Measurements from ENCODE around the gene CXADR. TPM values are rescaled to one million over a fixed set of nuclear protein-coding genes. Genes with fewer than 3 reads are reported as not detected.
A peak's percentile ranks its signal among the peaks of the same experiment; 100 is the strongest.

Gene CXADR
- total RNA-seq, 1 experiment from 2014 or later, result 152 TPM

DNA sequence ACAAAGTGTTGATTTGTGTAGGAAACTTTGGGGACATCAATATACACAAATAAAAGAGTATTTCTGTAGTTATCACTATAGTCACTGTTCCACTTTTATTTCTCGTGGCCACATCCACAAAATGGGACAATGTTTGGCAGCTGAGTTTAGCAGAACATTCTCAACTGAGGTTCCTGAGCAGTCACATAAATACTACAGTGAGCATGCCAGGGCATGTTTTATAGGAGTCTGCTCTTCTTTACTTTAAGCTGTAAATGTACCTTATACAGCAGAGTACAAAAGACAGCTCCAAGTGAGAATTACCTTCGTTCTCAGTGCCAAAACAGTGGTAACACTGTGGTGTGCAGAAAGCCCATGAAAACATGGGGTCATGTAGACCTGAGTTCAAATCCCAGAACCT, 94.8 kb downstream of the CXADR start:
- H2BK120ac ChIP-seq (ENCODE audit: low read depth, low read length, poor library complexity, severe bottlenecking), result no peak overlapping the region
- no peak overlapping the region for H3T11ph ChIP-seq (ENCODE audit: low read length)
- no peak for TF ChIP-seq CTCF (conservative IDR thresholded peaks at IDR 0.05)
- H3K4me1 ChIP-seq (ENCODE audit: insufficient read depth, low read length), result no peaks in the 10 kb centered on the region
- peaks cover 13 to 25% of the 10 kb centered on the region in 2 experiments for H3K4me1 Mint-ChIP-seq
- H4K8ac ChIP-seq (replicated peaks; ENCODE audit: insufficient read length, low read depth, low read length), result no peak overlapping the region
- peaks cover 21 to 58% (median 57%) of the 10 kb centered on the region in 3 experiments; a peak in 6 of 7 replicates for H3K36me3 Mint-ChIP-seq (ENCODE audit: insufficient read depth in 1 of 3, low read depth in 3 of 3)
- no peaks in the 10 kb centered on the region for H3K9me3 ChIP-seq (ENCODE audit: control insufficient read depth, low read depth, low read length)
- H3K27ac ChIP-seq (ENCODE audit: insufficient read length, low read depth, low read length), result no peak overlapping the region
- H4K91ac ChIP-seq (ENCODE audit: insufficient read length, low read depth, low read length), result no peak overlapping the region
- H3K79me2 ChIP-seq (ENCODE audit: insufficient read depth, low read length), result peaks cover 13% of the 10 kb centered on the region; the same call in 1 of the 2 replicates
- no peak overlapping the region for H3K18ac ChIP-seq (ENCODE audit: insufficient read length, low read depth, low read length)
- H3K4me2 ChIP-seq (ENCODE audit: insufficient read depth, insufficient read length, low read length), result no peak overlapping the region
- H3K27me3 ChIP-seq (ENCODE audit: insufficient read depth, low read length), result no peaks in the 10 kb centered on the region
- WGBS (ENCODE audit: extremely low coverage, insufficient read length, low lambda C conversion rate), result no CpG with 5 or more reads among the region's 2 CpGs
- no peak overlapping the region for H2BK5ac ChIP-seq (ENCODE audit: insufficient read length, low read length)
- DNase-seq, result no peak
- H2AK5ac ChIP-seq (ENCODE audit: insufficient read length, low read length), result no peak overlapping the region
- no peak overlapping the region for H3K9ac ChIP-seq (ENCODE audit: extremely low read depth, insufficient read length, low read length)
- no peaks in the 10 kb centered on the region for H4K20me1 ChIP-seq (ENCODE audit: control insufficient read depth, insufficient read depth, insufficient read length)
- H3K27ac Mint-ChIP-seq, result peak overlapping the region in 2 of 3 experiments; percentile 90 to 95; a peak in 4 of 7 replicates
- no peak overlapping the region for H3K56ac ChIP-seq (ENCODE audit: insufficient read length, low read depth, low read length)
- H3K27me3 Mint-ChIP-seq (ENCODE audit: low read depth), result no peaks in the 10 kb centered on the region; the same call in 1 of the 2 replicates
- H2AFZ ChIP-seq (ENCODE audit: low read length), result no peak overlapping the region
- H3K23me2 ChIP-seq (ENCODE audit: insufficient read length, low read depth, low read length, poor library complexity, severe bottlenecking), result peaks cover 10% of the 10 kb centered on the region
- H3K14ac ChIP-seq (ENCODE audit: insufficient read depth, low read length), result no peak overlapping the region
- H3K9me3 Mint-ChIP-seq, result no peaks in the 10 kb centered on the region
- no peak overlapping the region for H3K4ac ChIP-seq (ENCODE audit: low read depth, low read length)
- H3K23ac ChIP-seq (ENCODE audit: insufficient read length, low read depth, low read length), result no peak overlapping the region
- no peak overlapping the region for H2BK12ac ChIP-seq (ENCODE audit: insufficient read length, low read depth, low read length)
- no peak overlapping the region for H3K4me3 Mint-ChIP-seq
- H2BK20ac ChIP-seq (ENCODE audit: low read depth, low read length, poor library complexity, severe bottlenecking), result no peak overlapping the region
- no peak overlapping the region for H2BK15ac ChIP-seq (ENCODE audit: low read depth, low read length)
- H3K79me1 ChIP-seq (ENCODE audit: insufficient read depth, low read depth, low read length, poor library complexity, severe bottlenecking), result no peaks in the 10 kb centered on the region
- peak overlapping the region; percentile 8 for H4K5ac ChIP-seq (ENCODE audit: insufficient read length, low read depth, low read length)

All from H9 (cell line).